ENCODE results near the gene PITX1. TPM values are rescaled to one million over a fixed set of nuclear protein-coding genes. Genes with fewer than 3 reads are reported as not detected.

PITX1 gene
- 14.2 to 38.1 TPM (median 36.5 TPM) in 5 replicates for total RNA-seq (2022; extraction: Qiagen RNA extraction; ENCODE audit: low read depth)

GRCh38 chr5:135033901-135034235 is at the start of gene PITX1:
Gene PITX1, minus strand, starts transcription at chr5:135034228. Its CDS starts 347 bp downstream, at chr5:135033881.

Other genes starting within 250 kb of the PITX1 start
- gene C5orf24, start 188.3 kb downstream of the PITX1 start, total RNA-seq (2022; extraction: Qiagen RNA extraction; ENCODE audit: low read depth), result 18.1 to 24.3 TPM (median 22.6 TPM) in 5 replicates
- 52.6 to 59.6 TPM (median 54.5 TPM) in 5 replicates for gene TXNDC15, start 159.9 kb downstream of the PITX1 start, total RNA-seq (2022; extraction: Qiagen RNA extraction; ENCODE audit: low read depth)
- gene PCBD2, start 129.1 kb downstream of the PITX1 start, total RNA-seq (2022; extraction: Qiagen RNA extraction; ENCODE audit: low read depth), result 9.4 to 15.6 TPM (median 10.0 TPM) in 5 replicates
- gene CATSPER3, start 66.3 kb downstream of the PITX1 start, total RNA-seq (2022; extraction: Qiagen RNA extraction; ENCODE audit: low read depth), result 0.20 to 0.57 TPM (median 0.40 TPM) in 5 replicates

Data from A549 treated with ZK216348 at 1 μM for 4 hours (cell line).